CD4-positive, alpha-beta memory T cell (primary cell): Measurements from ENCODE around the gene GPC4. TPM values are rescaled to one million over a fixed set of nuclear protein-coding genes. Genes with fewer than 3 reads are reported as not detected.

Experiments
- CTCF ChIA-PET: fragments of 350-600 bp; sonication (Branson Sonifier 250); formaldehyde crosslinking; loops from one replicate; lab custom pipeline; 2021; ENCODE audit warnings: inconsistent platforms; ENCODE audit not compliant: partially characterized antibody; lab: Charles Lee
- POLR2A ChIA-PET: fragments of 350-600 bp; sonication (Branson Sonifier 250); formaldehyde crosslinking; loops from one replicate; lab custom pipeline; 2021; ENCODE audit not compliant: partially characterized antibody; lab: Charles Lee
- DNase-seq, 5 donors: peaks; one replicate each; pipeline versions ENCODE4 v3.0.0 to v3.0.0-alpha.2; 2020 to 2022; ENCODE audit warnings: mixed read lengths in 1 of 5
- H3K27ac ChIP-seq: one replicate; pipeline ENCODE4 v1.7.0; 2013; ENCODE audit warnings: low read depth, low read length
- H3K27me3 ChIP-seq: 2 replicates; pipeline ENCODE4 v1.7.0; 2013; ENCODE audit warnings: mild to moderate bottlenecking, low read length, moderate library complexity; ENCODE audit not compliant: insufficient read depth
- H3K36me3 ChIP-seq: 2 replicates; pipeline ENCODE4 v1.7.0; 2013; ENCODE audit warnings: mild to moderate bottlenecking, low read length, moderate library complexity; ENCODE audit not compliant: insufficient read depth
- H3K4me1 ChIP-seq: 2 replicates; pipeline ENCODE4 v1.7.0; 2013; ENCODE audit warnings: mild to moderate bottlenecking, low read length, moderate library complexity; ENCODE audit not compliant: insufficient read depth
- H3K4me3 ChIP-seq, 2 donors: one replicate each; pipeline ENCODE4 v1.7.0; 2013; ENCODE audit warnings: low read length in 2 of 2, mild to moderate bottlenecking in 1 of 2
- H3K9me3 ChIP-seq, 2 donors: one replicate each; pipeline ENCODE4 v1.7.0; 2013; ENCODE audit warnings: low read length in 2 of 2, control low read depth in 1 of 2; ENCODE audit not compliant: control insufficient read depth in 1 of 2
- H3K27ac Mint-ChIP-seq, 7 donors: one replicate each; pipeline ENCODE4 v1.8.0; 2020 to 2021; ENCODE audit warnings: mixed read lengths in 7 of 7, mild to moderate bottlenecking in 6 of 7, inconsistent platforms in 3 of 7, moderate library complexity in 3 of 7
- H3K27me3 Mint-ChIP-seq, 2 donors: one replicate each; pipeline ENCODE4 v1.8.0; 2020 to 2021; ENCODE audit warnings: mixed read lengths in 2 of 2
- H3K36me3 Mint-ChIP-seq, 2 donors: one replicate each; pipeline ENCODE4 v1.8.0; 2020 to 2021; ENCODE audit warnings: mixed read lengths in 2 of 2, inconsistent platforms in 1 of 2, mild to moderate bottlenecking in 1 of 2
- H3K4me1 Mint-ChIP-seq, 4 donors: one replicate each; pipeline ENCODE4 v1.8.0; 2020 to 2021; ENCODE audit warnings: mixed read lengths in 4 of 4, mild to moderate bottlenecking in 1 of 4
- H3K4me3 Mint-ChIP-seq, 8 donors: one replicate each; pipeline ENCODE4 v1.8.0; 2020 to 2021; ENCODE audit warnings: mixed read lengths in 8 of 8, mild to moderate bottlenecking in 7 of 8, moderate library complexity in 6 of 8, inconsistent platforms in 3 of 8
- H3K9me3 Mint-ChIP-seq, 8 donors: one replicate each; pipeline ENCODE4 v1.8.0; 2020 to 2021; ENCODE audit warnings: mixed read lengths in 8 of 8, mild to moderate bottlenecking in 5 of 8, inconsistent platforms in 3 of 8, moderate library complexity in 1 of 8
- intact Hi-C: fragments of 100-400 bp; cut with micrococcal nuclease; formaldehyde crosslinking; loops from one replicate; pipeline ENCODE4 v1.15.1; 2023
- polyA plus RNA-seq, 2 donors: library from polyadenylated mRNA; unstranded; fragments of 300-500 nt; fragmentation: Illumina TruSeq; gene quantifications; one replicate each; pipeline ENCODE4 v1.2.3, GENCODE V29; 2021
- total RNA-seq, 2 experiments: library from RNA; stranded (reverse); gene quantifications; one replicate each; pipeline ENCODE4 v1.2.3, GENCODE V29; 2021

GPC4 gene
- total and polyA plus RNA-seq, 4 experiments from 2014 or later: not detected

DNA sequence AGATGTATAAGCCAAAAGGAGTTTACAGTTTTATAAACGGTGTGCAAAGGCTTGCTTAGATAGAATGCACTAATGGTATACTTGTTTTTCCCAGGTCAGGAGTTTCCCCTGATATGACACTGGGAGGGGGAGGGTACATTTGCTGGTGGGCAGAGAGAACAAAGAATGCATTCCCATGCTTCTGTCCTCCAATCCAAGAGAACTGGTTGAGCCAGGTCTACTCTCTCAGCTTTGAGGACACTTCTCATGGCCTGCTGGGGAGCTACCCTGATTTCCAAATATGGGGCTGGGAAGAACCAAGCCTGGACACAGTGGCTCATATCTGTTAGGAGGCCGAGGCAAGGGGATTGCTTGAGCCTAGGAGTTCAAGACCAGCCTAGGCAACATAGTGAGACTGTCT is 3.3 kb upstream of the GPC4 start:
- intact Hi-C loops: no loop called here
- peaks cover 11 to 23% of the 10 kb centered on the region in 2 donors for H3K27me3 Mint-ChIP-seq
- no peaks in the 10 kb centered on the region for H3K36me3 Mint-ChIP-seq
- no peaks in the 10 kb centered on the region for H3K36me3 ChIP-seq
- H3K27me3 ChIP-seq: no peaks in the 10 kb centered on the region
- H3K27ac Mint-ChIP-seq: no peak overlapping the region
- H3K4me1 Mint-ChIP-seq: peaks cover 0 to 7% (median under 1%) of the 10 kb centered on the region in 4 donors
- peaks cover 0 to 6% (median 0%) of the 10 kb centered on the region in 8 donors for H3K9me3 Mint-ChIP-seq
- ChIA-PET CTCF (no interaction called here), POLR2A (no interaction called here)
- no peaks in the 10 kb centered on the region for H3K9me3 ChIP-seq
- H3K4me3 Mint-ChIP-seq: no peak overlapping the region
- H3K4me3 ChIP-seq: no peak overlapping the region
- DNase-seq: no peak
- H3K4me1 ChIP-seq: no peaks in the 10 kb centered on the region
- H3K27ac ChIP-seq: no peak overlapping the region

DNA sequence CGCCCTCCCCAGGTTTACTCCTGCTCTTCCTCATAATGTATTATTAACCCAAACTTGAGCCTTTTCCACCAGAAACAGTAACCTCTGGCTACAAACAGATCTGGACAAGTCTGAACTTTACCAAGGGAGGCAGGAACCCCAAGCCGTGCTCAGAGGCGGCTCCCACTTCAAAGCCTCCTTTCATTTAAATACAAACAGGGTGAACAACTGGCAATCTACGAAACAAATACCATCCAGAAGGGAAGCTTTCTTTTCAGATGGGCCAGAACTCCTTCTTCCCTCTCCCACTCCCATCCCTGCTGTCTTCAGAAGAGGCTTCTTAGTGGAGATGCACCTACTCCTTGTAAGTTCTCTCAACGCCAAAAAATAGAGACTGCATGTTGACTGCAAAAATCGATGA is 2.1 kb upstream of the GPC4 start:
- H3K4me3 Mint-ChIP-seq: no peak overlapping the region
- ChIA-PET CTCF (no interaction called here), POLR2A (no interaction called here)
- peaks cover 18 to 27% of the 10 kb centered on the region in 2 donors for H3K27me3 Mint-ChIP-seq
- H3K4me3 ChIP-seq: no peak overlapping the region
- H3K36me3 ChIP-seq: no peaks in the 10 kb centered on the region
- DNase-seq: no peak
- H3K4me1 Mint-ChIP-seq: peaks cover 0 to 7% (median under 1%) of the 10 kb centered on the region in 4 donors
- no peaks in the 10 kb centered on the region for H3K36me3 Mint-ChIP-seq
- H3K9me3 Mint-ChIP-seq: peaks cover 0 to 6% (median 0%) of the 10 kb centered on the region in 8 donors
- H3K27me3 ChIP-seq: no peaks in the 10 kb centered on the region
- no peak overlapping the region for H3K27ac ChIP-seq
- H3K4me1 ChIP-seq: no peaks in the 10 kb centered on the region
- intact Hi-C loops: no loop called here
- no peak overlapping the region for H3K27ac Mint-ChIP-seq
- no peaks in the 10 kb centered on the region for H3K9me3 ChIP-seq

DNA sequence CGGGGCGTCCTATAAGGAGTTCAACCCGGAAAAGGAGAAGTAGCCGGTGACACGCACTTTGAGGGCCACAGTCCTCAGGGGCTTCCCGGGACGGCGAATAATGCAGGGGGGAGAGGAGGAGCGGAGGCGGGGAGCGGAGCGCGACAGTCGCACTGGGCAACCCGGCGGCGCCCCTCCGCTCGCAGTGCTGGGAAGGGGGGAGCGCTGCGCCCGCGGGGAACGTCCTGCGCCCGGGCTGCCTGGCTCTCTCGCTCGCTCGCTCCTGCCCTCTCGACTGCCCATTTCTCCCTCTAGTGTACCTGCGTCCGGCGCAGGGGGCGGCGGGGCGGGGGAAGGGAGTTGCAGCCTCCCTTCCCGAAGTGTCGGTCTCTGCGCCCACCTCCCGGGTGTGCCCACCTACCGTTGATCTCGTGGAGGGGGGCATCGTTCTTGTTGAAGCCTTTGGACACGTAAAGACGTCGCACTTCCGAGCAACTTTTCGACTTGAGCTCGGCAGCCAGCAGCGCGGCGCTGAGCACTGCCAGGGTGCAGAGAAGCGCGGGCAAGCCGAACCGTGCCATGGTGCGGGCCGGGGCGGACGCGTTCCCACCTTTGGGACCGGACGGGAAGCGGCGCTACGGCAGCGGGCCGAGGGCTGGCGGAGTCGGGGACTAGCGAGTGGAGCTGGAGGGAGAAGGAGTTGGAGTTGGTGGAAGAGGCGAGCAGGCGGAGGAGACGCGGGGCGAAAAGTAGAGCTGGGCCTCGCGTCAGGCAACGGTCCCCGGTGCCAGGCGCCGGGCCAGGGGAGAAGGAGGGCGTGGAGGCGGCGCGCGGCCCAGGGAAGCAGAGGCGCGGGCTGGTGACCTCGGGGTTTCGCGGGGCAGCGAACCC is 648 bp downstream of the GPC4 start:
- intact Hi-C loops: no loop called here
- DNase-seq: no peak
- Mint-ChIP-seq H3K36me3 (no peaks in the 10 kb centered on the region), H3K9me3 (peaks cover 0 to 3% (median 0%) of the 10 kb centered on the region in 8 donors), H3K27me3 (peaks cover 17 to 22% of the 10 kb centered on the region in 2 donors), H3K27ac (no peak overlapping the region), H3K4me3 (peak overlapping the region in 3 of 8 donors; percentile 35 to 71 (median 61)), H3K4me1 (peaks cover 0 to 1% (median 0%) of the 10 kb centered on the region in 4 donors)
- Histone ChIP-seq H3K4me1 (no peaks in the 10 kb centered on the region), H3K4me3 (no peak overlapping the region), H3K27ac (no peak overlapping the region), H3K36me3 (no peaks in the 10 kb centered on the region), H3K9me3 (no peaks in the 10 kb centered on the region), H3K27me3 (no peaks in the 10 kb centered on the region)
- CTCF ChIA-PET: no interaction called here
- POLR2A ChIA-PET: no interaction called here

DNA sequence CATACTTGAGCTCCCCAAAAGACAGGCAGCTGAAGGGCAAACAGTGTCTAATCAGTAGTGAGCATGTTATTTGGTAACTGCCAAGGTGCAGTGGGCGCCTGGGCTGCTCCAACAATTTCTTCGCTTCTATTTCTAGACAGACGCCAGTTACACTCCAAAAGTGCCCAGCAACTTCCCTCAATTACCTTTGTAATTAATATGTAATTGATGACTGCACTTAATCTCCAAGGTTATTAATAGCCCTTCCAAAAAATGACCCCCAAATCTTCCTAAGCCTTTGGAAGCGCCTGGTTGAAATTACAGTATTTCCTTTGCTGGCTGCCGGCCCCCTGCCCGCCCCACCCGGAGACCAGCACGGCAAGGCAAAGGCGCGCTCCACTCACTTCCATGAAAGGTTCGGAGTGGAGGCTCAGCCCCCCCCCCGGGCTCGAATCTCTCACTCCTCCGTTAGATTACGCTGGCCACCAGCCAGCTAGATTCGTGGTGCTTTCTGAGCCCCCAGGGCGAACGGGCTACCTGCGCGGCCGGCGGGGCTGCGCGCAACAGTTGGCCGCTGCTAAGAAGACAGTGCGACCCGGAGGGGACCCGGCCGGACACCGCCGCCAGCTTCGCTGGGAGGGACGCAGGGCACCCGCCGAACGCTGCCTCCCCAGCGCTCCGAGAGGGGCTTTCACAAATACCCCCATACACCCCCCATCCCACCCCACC is 1.9 kb downstream of the GPC4 start:
- Histone ChIP-seq H3K27me3 (no peaks in the 10 kb centered on the region), H3K4me3 (no peak overlapping the region), H3K4me1 (no peaks in the 10 kb centered on the region), H3K36me3 (no peaks in the 10 kb centered on the region), H3K9me3 (no peaks in the 10 kb centered on the region), H3K27ac (no peak overlapping the region)
- intact Hi-C loops: no loop called here
- Mint-ChIP-seq H3K4me3 (no peak overlapping the region), H3K9me3 (peaks cover 0 to 3% (median 0%) of the 10 kb centered on the region in 8 donors), H3K27me3 (peaks cover 17 to 21% of the 10 kb centered on the region in 2 donors), H3K4me1 (peaks cover 0 to 1% (median 0%) of the 10 kb centered on the region in 4 donors), H3K36me3 (no peaks in the 10 kb centered on the region), H3K27ac (no peak overlapping the region)
- POLR2A ChIA-PET: no interaction called here
- DNase-seq: no peak
- CTCF ChIA-PET: no interaction called here

DNA sequence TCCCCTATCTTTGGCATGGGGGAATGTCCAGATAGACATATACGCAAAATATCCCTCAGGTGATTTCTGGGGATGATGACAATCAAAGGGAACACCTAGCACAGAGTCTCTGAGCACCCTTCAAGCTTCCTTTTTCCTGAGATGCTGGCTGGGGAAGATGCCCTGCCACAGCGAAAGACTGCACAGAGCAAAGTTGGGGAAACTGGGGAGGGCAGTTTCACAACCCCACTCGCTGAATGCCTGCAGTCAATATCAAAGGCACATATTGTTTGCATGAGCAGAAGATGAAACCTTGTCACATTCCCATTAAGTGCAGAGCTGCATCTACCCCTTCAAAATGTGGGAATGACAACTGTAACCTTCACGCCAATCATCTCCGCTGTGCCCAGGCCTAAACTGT is 2.6 kb downstream of the GPC4 start:
- Mint-ChIP-seq H3K36me3 (no peaks in the 10 kb centered on the region), H3K27me3 (peaks cover 13 to 18% of the 10 kb centered on the region in 2 donors)
- POLR2A ChIA-PET: no interaction called here

DNA sequence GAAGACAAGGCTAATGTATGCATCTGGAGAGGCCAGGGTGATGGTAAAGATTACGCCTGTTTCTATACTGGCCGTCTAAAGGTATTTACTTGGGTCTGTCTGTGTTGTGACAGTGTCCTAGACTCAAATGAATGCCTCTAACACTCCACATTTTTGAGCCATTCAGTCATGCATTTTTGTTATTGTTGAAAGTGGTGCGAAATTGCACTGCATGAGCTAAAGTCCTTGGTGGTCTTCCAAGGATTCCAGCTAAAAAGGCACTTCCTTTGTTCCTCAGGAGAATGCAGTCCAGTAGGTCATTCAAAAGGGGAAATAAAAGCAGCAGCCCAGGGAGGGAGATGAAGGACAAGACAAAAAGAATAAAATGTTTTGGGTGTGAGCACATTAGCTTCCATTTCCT is 3.0 kb downstream of the GPC4 start:
- DNase-seq: no peak
- ChIA-PET POLR2A (no interaction called here), CTCF (no interaction called here)
- Mint-ChIP-seq H3K36me3 (no peaks in the 10 kb centered on the region), H3K9me3 (peaks cover 0 to 3% (median 0%) of the 10 kb centered on the region in 8 donors), H3K4me1 (peaks cover 0 to 1% (median 0%) of the 10 kb centered on the region in 4 donors), H3K27me3 (peaks cover 13 to 17% of the 10 kb centered on the region in 2 donors), H3K27ac (no peak overlapping the region), H3K4me3 (no peak overlapping the region)
- Histone ChIP-seq H3K36me3 (no peaks in the 10 kb centered on the region), H3K27ac (no peak overlapping the region), H3K4me1 (no peaks in the 10 kb centered on the region), H3K9me3 (no peaks in the 10 kb centered on the region), H3K4me3 (no peak overlapping the region), H3K27me3 (no peaks in the 10 kb centered on the region)
- intact Hi-C loops: no loop called here

More for the DNA sequence above, 2.6 kb downstream of the GPC4 start:
- H3K27me3 ChIP-seq: no peaks in the 10 kb centered on the region
- no peaks in the 10 kb centered on the region for H3K9me3 ChIP-seq
- H3K36me3 ChIP-seq: no peaks in the 10 kb centered on the region
- CTCF ChIA-PET: no interaction called here
- peaks cover 0 to 1% (median 0%) of the 10 kb centered on the region in 4 donors for H3K4me1 Mint-ChIP-seq
- H3K27ac Mint-ChIP-seq: no peak overlapping the region
- H3K9me3 Mint-ChIP-seq: peaks cover 0 to 3% (median 0%) of the 10 kb centered on the region in 8 donors
- H3K4me3 ChIP-seq: no peak overlapping the region
- no peaks in the 10 kb centered on the region for H3K4me1 ChIP-seq
- intact Hi-C loops: no loop called here
- no peak for DNase-seq
- H3K27ac ChIP-seq: no peak overlapping the region
- no peak overlapping the region for H3K4me3 Mint-ChIP-seq

DNA sequence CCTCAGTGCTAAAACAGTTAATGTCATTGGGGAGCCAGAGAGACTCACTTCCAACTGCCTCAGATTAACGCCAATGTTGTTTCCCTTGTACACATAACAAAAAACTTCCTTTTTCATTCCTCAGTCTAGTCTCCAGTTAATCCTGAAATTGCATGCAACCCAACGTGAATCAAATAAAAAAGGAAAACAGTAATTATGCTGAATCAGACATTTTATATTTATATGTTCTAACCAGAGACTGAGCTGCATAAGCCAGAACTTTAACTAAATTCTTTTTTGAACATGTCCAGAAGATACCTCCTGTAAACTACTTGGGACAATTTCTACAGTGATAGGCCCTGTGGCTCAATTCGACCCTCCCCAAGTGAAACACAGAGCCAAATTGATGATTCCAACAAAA is 4.7 kb downstream of the GPC4 start:
- POLR2A ChIA-PET: no interaction called here
- Mint-ChIP-seq H3K4me1 (peaks cover 0 to 1% (median 0%) of the 10 kb centered on the region in 4 donors), H3K9me3 (peaks cover 0 to 3% (median 0%) of the 10 kb centered on the region in 8 donors), H3K27me3 (peaks cover 10 to 11% of the 10 kb centered on the region in 2 donors), H3K27ac (no peak overlapping the region), H3K4me3 (no peak overlapping the region), H3K36me3 (no peaks in the 10 kb centered on the region)
- Histone ChIP-seq H3K4me1 (no peaks in the 10 kb centered on the region), H3K27me3 (no peaks in the 10 kb centered on the region), H3K9me3 (no peaks in the 10 kb centered on the region), H3K4me3 (no peak overlapping the region), H3K36me3 (no peaks in the 10 kb centered on the region), H3K27ac (no peak overlapping the region)
- DNase-seq: no peak
- CTCF ChIA-PET: no interaction called here
- intact Hi-C loops: no loop called here
